ENCODE data around the gene PPIP5K1.
"Not testable (repeated sequence)": the region's sequence is repeated elsewhere in the genome, so short reads cannot be mapped to it uniquely, and the experiment has no call there.

- TF ChIP-seq CTCF, POLR2A, EP300 (IDR thresholded peaks at IDR 0.05): not testable (repeated sequence)
Observed at GRCh38 chr15:43638464-43639204, 48.6 kb upstream of the PPIP5K1 start.
